Keratinocyte (primary cell): Measurements from ENCODE around the gene AAMP. TPM values are rescaled to one million over a fixed set of nuclear protein-coding genes. Genes with fewer than 3 reads are reported as not detected.

Source experiments
- DNase-seq: peaks from one replicate; pipeline ENCODE4 v3.0.0-alpha.2; 2011; ENCODE audit warnings: low read depth, missing footprints, low spot score
- FAIRE-seq: peaks from 2 replicates; lab custom pipeline; 2011; peaks lifted over from hg19 to GRCh38; lab: Jason Lieb, UNC
- H2AFZ ChIP-seq: 2 replicates; pipeline ENCODE4 v1.6.0; 2012; ENCODE audit warnings: low read length, control low read depth, inconsistent platforms; ENCODE audit not compliant: control insufficient read depth
- H3K27ac ChIP-seq: 2 replicates; pipeline ENCODE4 v1.5.1; 2011; ENCODE audit warnings: low read length; ENCODE audit not compliant: control insufficient read depth, insufficient read depth
- H3K27me3 ChIP-seq: 3 replicates; pipeline ENCODE4 v1.6.0; 2011; ENCODE audit warnings: low read length; ENCODE audit not compliant: control insufficient read depth, insufficient read depth; ENCODE audit errors: extremely low read depth
- H3K36me3 ChIP-seq, 2 experiments: 2 replicates in 1 of 2; 3 replicates in 1 of 2; pipeline ENCODE4 v1.5.1; 2011; ENCODE audit warnings: low read length in 2 of 2, mild to moderate bottlenecking in 1 of 2; ENCODE audit not compliant: control insufficient read depth in 2 of 2, insufficient read depth in 2 of 2; ENCODE audit errors: extremely low read depth in 1 of 2
- H3K4me1 ChIP-seq: 3 replicates; pipeline ENCODE4 v1.5.1; 2011; ENCODE audit warnings: low read length; ENCODE audit not compliant: control insufficient read depth, insufficient read depth; ENCODE audit errors: extremely low read depth
- H3K4me2 ChIP-seq: 3 replicates; pipeline ENCODE4 v1.6.0; 2011; ENCODE audit warnings: low read depth, low read length; ENCODE audit not compliant: control insufficient read depth, insufficient read depth; ENCODE audit errors: extremely low read depth
- H3K4me3 ChIP-seq, 3 experiments: fragments of 200-600 bp in 1 of 3; sonication (generic) in 1 of 3; 2 replicates in 2 of 3; 3 replicates in 1 of 3; pipeline ENCODE4 v1.5.1; 2011 to 2016; ENCODE audit warnings: low read length in 3 of 3, mild to moderate bottlenecking in 3 of 3, control low read depth in 2 of 3, inconsistent platforms in 1 of 3, low read depth in 1 of 3, mixed read lengths in 1 of 3, mixed run types in 1 of 3, moderate library complexity in 1 of 3; ENCODE audit not compliant: control insufficient read depth in 2 of 3, insufficient read depth in 2 of 3; ENCODE audit errors: extremely low read depth in 1 of 3
- H3K79me2 ChIP-seq: 2 replicates; pipeline ENCODE4 v1.6.0; 2012; ENCODE audit warnings: low read length; ENCODE audit not compliant: control insufficient read depth, insufficient read depth
- H3K9ac ChIP-seq: 3 replicates; pipeline ENCODE4 v1.6.0; 2011; ENCODE audit warnings: low read length; ENCODE audit not compliant: control insufficient read depth, insufficient read depth; ENCODE audit errors: extremely low read depth
- H3K9me1 ChIP-seq: 3 replicates; pipeline ENCODE4 v1.6.0; 2011; ENCODE audit warnings: low read length; ENCODE audit not compliant: control insufficient read depth, insufficient read depth; ENCODE audit errors: extremely low read depth
- H3K9me3 ChIP-seq: 2 replicates; pipeline ENCODE4 v1.5.1; 2012; ENCODE audit warnings: low read depth, low read length; ENCODE audit not compliant: control insufficient read depth
- H4K20me1 ChIP-seq: 3 replicates; pipeline ENCODE4 v1.6.0; 2011; ENCODE audit warnings: low read length; ENCODE audit not compliant: control insufficient read depth, insufficient read depth; ENCODE audit errors: extremely low read depth
- EZH2 ChIP-seq: IDR thresholded peaks from one replicate; pipeline ENCODE4 v1.6.1; 2012; ENCODE audit warnings: inconsistent platforms, mild to moderate bottlenecking, low read length, moderate library complexity
- dilution Hi-C: fragments of 300-500 bp; cut with MboI; formaldehyde crosslinking; loops from one replicate; pipeline ENCODE4 v1.7.0; 2020; ENCODE audit warnings: low sequenced_read_pairs; ENCODE audit not compliant: extremely low pct_ligation_motif_present
- polyA plus RNA-seq, 5 experiments: library from polyadenylated mRNA; depleted of rRNA in 3 of 5; stranded (reverse) in 3 of 5; stranded (forward) in 1 of 5; unstranded in 1 of 5; fragments of >200 nt; gene quantifications; 1 replicate in 1 of 5; 2 replicates in 3 of 5; 3 replicates in 1 of 5; pipeline versions ENCODE4 v1.2.1 to v1.2.3, GENCODE V29; 2011 to 2012; ENCODE audit warnings: missing spikeins in 2 of 5, low read depth in 1 of 5, low replicate concordance in 1 of 5
- TF ChIP-seq, protein P1 (sequence below), 3 experiments: IDR thresholded peaks in 1 of 3; conservative IDR thresholded peaks in 1 of 3; optimal IDR thresholded peaks in 1 of 3; 2 replicates in 2 of 3; 3 replicates in 1 of 3; pipeline versions ENCODE3 to v1.5.1; 2011; ENCODE audit warnings: low read length in 3 of 3, mild to moderate bottlenecking in 3 of 3, moderate library complexity in 2 of 3, control low read depth in 1 of 3, inconsistent platforms in 1 of 3; ENCODE audit not compliant: insufficient read depth in 2 of 3; ENCODE audit errors: extremely low read depth in 1 of 3

The AAMP gene
- polyA plus RNA-seq, 1 donor (not counting 4 experiments of a cell fraction or from before 2014, with no cell fraction given): 78.4 TPM

DNA sequence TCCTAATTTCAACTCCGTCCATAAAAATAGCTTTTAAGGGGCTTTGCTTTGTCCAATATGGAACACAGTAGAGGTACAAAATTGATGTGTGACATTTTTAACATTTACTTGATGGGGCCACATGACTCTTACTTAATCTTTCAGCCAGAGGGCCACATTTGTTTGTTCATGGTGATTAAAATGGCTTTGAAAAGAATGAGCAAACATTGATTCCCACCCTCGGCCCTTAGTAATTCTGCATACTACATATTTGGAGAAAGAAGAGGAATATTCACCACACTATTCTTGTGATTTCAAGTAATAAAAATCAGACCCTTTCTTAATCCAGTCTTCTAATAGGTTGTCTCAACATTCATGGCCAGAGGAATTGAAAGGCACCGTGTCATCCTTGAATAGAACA lies 35.4 kb downstream of the AAMP start:
- H3K79me2 ChIP-seq: peaks cover 68% of the 10 kb centered on the region
- dilution Hi-C loops: no loop called here

GRCh38 chr2:218233543-218233942 lies 36.4 kb downstream of the AAMP start:
- dilution Hi-C loops: no loop called here
- FAIRE-seq (no peak), DNase-seq (no peak)
- H4K20me1 ChIP-seq: peaks cover 23% of the 10 kb centered on the region
- TF ChIP-seq, protein P1, sequence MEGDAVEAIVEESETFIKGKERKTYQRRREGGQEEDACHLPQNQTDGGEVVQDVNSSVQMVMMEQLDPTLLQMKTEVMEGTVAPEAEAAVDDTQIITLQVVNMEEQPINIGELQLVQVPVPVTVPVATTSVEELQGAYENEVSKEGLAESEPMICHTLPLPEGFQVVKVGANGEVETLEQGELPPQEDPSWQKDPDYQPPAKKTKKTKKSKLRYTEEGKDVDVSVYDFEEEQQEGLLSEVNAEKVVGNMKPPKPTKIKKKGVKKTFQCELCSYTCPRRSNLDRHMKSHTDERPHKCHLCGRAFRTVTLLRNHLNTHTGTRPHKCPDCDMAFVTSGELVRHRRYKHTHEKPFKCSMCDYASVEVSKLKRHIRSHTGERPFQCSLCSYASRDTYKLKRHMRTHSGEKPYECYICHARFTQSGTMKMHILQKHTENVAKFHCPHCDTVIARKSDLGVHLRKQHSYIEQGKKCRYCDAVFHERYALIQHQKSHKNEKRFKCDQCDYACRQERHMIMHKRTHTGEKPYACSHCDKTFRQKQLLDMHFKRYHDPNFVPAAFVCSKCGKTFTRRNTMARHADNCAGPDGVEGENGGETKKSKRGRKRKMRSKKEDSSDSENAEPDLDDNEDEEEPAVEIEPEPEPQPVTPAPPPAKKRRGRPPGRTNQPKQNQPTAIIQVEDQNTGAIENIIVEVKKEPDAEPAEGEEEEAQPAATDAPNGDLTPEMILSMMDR (optimal IDR thresholded peaks at IDR 0.05 in 1 of 3, IDR thresholded peaks at IDR 0.05 in 1 of 3, conservative IDR thresholded peaks at IDR 0.05 in 1 of 3; ENCODE audit: extremely low read depth in 1 of 3, insufficient read depth in 2 of 3, low read length in 3 of 3): no peak
- no peak for TF ChIP-seq EZH2
- H2AFZ ChIP-seq: no peak overlapping the region
- H3K27me3 ChIP-seq: no peaks in the 10 kb centered on the region
- peaks cover 31 to 55% of the 10 kb centered on the region in 2 experiments for H3K36me3 ChIP-seq
- no peaks in the 10 kb centered on the region for H3K9me3 ChIP-seq
- H3K4me2 ChIP-seq: no peak overlapping the region
- H3K9me1 ChIP-seq: no peaks in the 10 kb centered on the region
- peaks cover 60% of the 10 kb centered on the region for H3K79me2 ChIP-seq
- no peak overlapping the region for H3K9ac ChIP-seq
- H3K27ac ChIP-seq: no peak overlapping the region
- H3K4me1 ChIP-seq: peaks cover 20% of the 10 kb centered on the region
- H3K4me3 ChIP-seq: no peak overlapping the region

More for the DNA sequence above, 35.4 kb downstream of the AAMP start:
- Histone ChIP-seq H3K9ac (no peak overlapping the region), H3K27me3 (no peaks in the 10 kb centered on the region), H4K20me1 (peaks cover 23% of the 10 kb centered on the region), H2AFZ (no peak overlapping the region), H3K4me3 (no peak overlapping the region), H3K4me1 (peaks cover 12% of the 10 kb centered on the region), H3K9me3 (no peaks in the 10 kb centered on the region), H3K36me3 (peaks cover 37 to 62% of the 10 kb centered on the region in 2 experiments), H3K9me1 (no peaks in the 10 kb centered on the region), H3K4me2 (no peak overlapping the region), H3K27ac (no peak overlapping the region)
- FAIRE-seq (no peak), DNase-seq (no peak)
- no peak for TF ChIP-seq EZH2
- TF ChIP-seq, protein P1 (optimal IDR thresholded peaks at IDR 0.05 in 1 of 3, IDR thresholded peaks at IDR 0.05 in 1 of 3, conservative IDR thresholded peaks at IDR 0.05 in 1 of 3; ENCODE audit: extremely low read depth in 1 of 3, insufficient read depth in 2 of 3, low read length in 3 of 3): no peak
